HFFc6 (cell line): ENCODE measurements around the gene MCM3. TPM values are rescaled to one million over a fixed set of nuclear protein-coding genes. Genes with fewer than 3 reads are reported as not detected.

Experiments
- DNase-seq: peaks from one replicate; pipeline ENCODE4 v3.0.0-alpha.2; 2018
- H3K27ac Mint-ChIP-seq: 2 replicates; pipeline ENCODE4 v1.8.0; 2020; ENCODE audit warnings: mild to moderate bottlenecking, mixed read lengths
- H3K27me3 Mint-ChIP-seq: 2 replicates; pipeline ENCODE4 v1.8.0; 2021; ENCODE audit warnings: mild to moderate bottlenecking, moderate library complexity, mixed read lengths; ENCODE audit not compliant: insufficient read depth
- H3K36me3 Mint-ChIP-seq: 2 replicates; pipeline ENCODE4 v1.8.0; 2021; ENCODE audit warnings: low read depth, mixed read lengths
- H3K4me1 Mint-ChIP-seq: 2 replicates; pipeline ENCODE4 v1.8.0; 2020; ENCODE audit warnings: low read depth, mixed read lengths
- H3K4me3 Mint-ChIP-seq: 2 replicates; pipeline ENCODE4 v1.8.0; 2020; ENCODE audit warnings: mild to moderate bottlenecking, moderate library complexity, mixed read lengths
- H3K9me3 Mint-ChIP-seq: 2 replicates; pipeline ENCODE4 v1.8.0; 2020; ENCODE audit warnings: mild to moderate bottlenecking, mixed read lengths
- CTCF ChIP-seq: fragments of 200-600 bp; sonication (generic); IDR thresholded peaks from 2 replicates; pipeline ENCODE4 v1.5.0; 2021; ENCODE audit warnings: antibody characterized with exemption, mild to moderate bottlenecking
- long read RNA-seq: library from polyadenylated mRNA; unstranded; transcript quantifications from one replicate; pipeline ENCODE4 v2.0.0, GENCODE V29; 2019
- total RNA-seq, 6 experiments: library from RNA; stranded (reverse); fragmentation: NEBNext Ultra II Directional; extraction: Animal tissue kit (Norgen Biotek cat#: 25700); gene quantifications; 2 replicates in 1 of 6; 3 replicates in 5 of 6; pipeline ENCODE4 v1.2.3, GENCODE V29; 2021

Gene MCM3
- total RNA-seq: 10 to 100 TPM; 32.5 to 57.6 (median 54.5) TPM
- long read RNA-seq, transcript MCM3-201 (17 exons, 3,083 nt): major isoform, 32 of 50 reads
- long read RNA-seq, partial matches to known transcripts: 10 of 50 reads
- long read RNA-seq, other reads (novel, unspliced or antisense): 8 of 50 reads

DNA sequence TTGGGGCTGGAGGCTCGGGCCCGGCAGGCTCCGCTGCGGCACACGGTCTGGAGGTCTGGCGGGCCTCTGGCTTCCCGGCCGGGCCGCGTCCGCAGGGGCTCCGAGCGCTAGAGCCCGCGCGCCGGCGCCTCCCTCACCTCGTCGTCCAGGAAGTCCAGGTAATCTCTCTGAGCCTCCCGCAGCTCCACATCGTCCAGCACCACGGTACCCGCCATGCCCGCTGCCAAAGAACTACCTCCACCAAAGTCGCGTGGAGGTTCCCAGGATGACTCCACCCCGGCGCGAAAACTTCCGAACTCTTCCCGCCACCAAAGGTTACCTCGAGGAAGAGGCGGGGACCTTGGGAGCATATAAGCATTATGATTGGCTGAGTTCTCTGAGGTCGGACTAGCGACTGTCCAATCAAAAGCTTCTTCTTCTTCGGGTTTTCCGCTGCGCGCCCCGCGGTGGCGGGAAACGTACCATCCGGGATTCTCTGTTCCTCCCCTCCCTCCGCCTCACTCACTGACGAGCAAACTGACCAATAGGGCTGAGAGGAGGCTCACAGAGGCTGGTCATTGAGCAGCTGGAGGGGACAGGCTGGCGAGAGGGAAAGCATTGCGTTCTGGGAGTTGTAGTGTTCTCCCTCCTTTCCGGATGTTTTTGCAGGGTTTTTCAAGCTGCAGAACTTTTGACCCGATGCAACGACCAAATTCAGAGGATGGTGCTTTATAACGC is at the start of gene MCM3:
Gene MCM3 (minus strand): TSS at position 283 of the 717 bp plus-strand sequence. CDS start 68 bp downstream, at position 215.
- H3K27ac Mint-ChIP-seq: no peak within 1 kb of the TSS; the same call in 1 of the 2 replicates
- H3K9me3 Mint-ChIP-seq: no peaks in the 10 kb centered on the region
- H3K4me3 Mint-ChIP-seq: no peak within 1 kb of the TSS
- no peaks in the 10 kb centered on the region for H3K27me3 Mint-ChIP-seq
- peaks cover 20% of the 10 kb centered on the region; the same call in 1 of the 2 replicates for H3K36me3 Mint-ChIP-seq
- peak; percentile 99 for DNase-seq
- no peak for TF ChIP-seq CTCF
- H3K4me1 Mint-ChIP-seq: peaks cover 21% of the 10 kb centered on the region

- no peak for DNase-seq
- Mint-ChIP-seq H3K4me1 (peaks cover 17% of the 10 kb centered on the region), H3K27me3 (peaks cover 7% of the 10 kb centered on the region), H3K4me3 (no peak overlapping the region), H3K36me3 (no peaks in the 10 kb centered on the region), H3K27ac (no peak overlapping the region), H3K9me3 (no peaks in the 10 kb centered on the region)
- TF ChIP-seq CTCF: no peak
Observed at GRCh38 chr6:52333840-52334200, 49.3 kb upstream of the MCM3 start.

DNA sequence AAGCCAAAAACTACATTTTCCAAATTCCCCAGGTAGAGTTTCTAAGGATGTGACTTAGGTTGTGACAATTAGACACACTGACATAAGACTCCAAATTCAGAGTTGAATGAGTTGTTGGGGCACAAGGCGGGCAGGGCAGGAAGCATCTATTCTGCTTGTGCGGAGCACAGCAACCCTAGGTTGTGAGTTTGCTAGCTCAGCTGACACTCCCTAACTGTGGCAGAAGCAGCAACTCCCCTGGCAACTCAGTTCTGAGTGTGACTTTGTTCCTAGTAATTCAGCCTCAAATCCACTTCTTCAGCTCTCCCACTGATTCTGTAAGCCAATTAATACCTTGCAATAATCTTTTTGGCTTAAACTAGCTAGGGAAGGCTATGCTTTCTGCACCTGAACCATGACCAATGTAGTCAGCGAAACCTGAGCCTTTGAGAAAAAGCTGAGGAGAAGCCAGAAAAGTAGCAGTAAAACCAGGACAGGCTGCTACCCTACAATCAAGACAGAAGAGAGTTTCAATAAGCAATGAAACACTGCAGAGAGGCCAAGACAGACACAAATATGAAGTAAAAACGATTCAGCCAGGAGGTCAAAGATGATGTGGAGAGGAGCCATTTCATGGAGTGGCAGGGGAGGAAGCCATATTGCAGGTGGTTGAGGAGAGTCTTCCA is 47.4 kb upstream of the MCM3 start:
- TF ChIP-seq CTCF: no peak
- Mint-ChIP-seq H3K4me3 (no peak overlapping the region), H3K4me1 (peaks cover 10% of the 10 kb centered on the region), H3K36me3 (no peaks in the 10 kb centered on the region), H3K27ac (no peak overlapping the region), H3K9me3 (no peaks in the 10 kb centered on the region), H3K27me3 (peaks cover 3% of the 10 kb centered on the region)
- no peak for DNase-seq

DNA sequence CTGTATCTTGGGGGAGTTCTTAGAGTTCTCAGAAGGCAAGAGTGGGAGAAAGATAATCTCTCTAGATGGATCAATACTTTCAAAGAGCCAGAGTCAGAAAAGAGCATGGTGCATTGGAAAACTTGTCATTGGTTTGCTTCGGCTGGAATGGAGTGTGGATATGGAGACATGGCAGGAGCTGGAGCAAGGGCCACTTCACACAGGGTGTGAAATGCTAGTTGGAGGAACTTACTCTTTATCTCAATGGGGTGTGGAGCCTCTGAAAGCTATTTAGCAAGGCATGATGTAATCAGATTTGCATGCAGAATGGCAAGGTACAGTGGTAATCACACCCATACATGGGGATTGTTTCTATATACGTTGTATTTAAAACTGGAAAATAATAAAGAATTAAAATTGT is 45.9 kb upstream of the MCM3 start:
- H3K36me3 Mint-ChIP-seq: no peaks in the 10 kb centered on the region
- no peak overlapping the region for H3K4me3 Mint-ChIP-seq
- no peak for DNase-seq
- peaks cover 10% of the 10 kb centered on the region for H3K4me1 Mint-ChIP-seq
- no peaks in the 10 kb centered on the region for H3K9me3 Mint-ChIP-seq
- H3K27ac Mint-ChIP-seq: no peak overlapping the region
- peaks cover 3% of the 10 kb centered on the region for H3K27me3 Mint-ChIP-seq
- no peak for TF ChIP-seq CTCF

- Mint-ChIP-seq H3K27ac (no peak overlapping the region), H3K4me3 (no peak overlapping the region), H3K36me3 (no peaks in the 10 kb centered on the region), H3K9me3 (no peaks in the 10 kb centered on the region), H3K4me1 (peaks cover 8% of the 10 kb centered on the region), H3K27me3 (peaks cover 4% of the 10 kb centered on the region)
- no peak for TF ChIP-seq CTCF
- no peak for DNase-seq
Observed at GRCh38 chr6:52328729-52329128, 44.2 kb upstream of the MCM3 start.
